HG03060 (cell line): ENCODE measurements around the gene PRAMEF5.
"Not testable (repeated sequence)": the region's sequence is repeated elsewhere in the genome, so short reads cannot be mapped to it uniquely, and the experiment has no call there.

ENCODE experiments used
- ATAC-seq: cut with Tn5 transposase; IDR thresholded peaks from one replicate; pipeline ENCODE4 v1.9.1; 2021; ENCODE audit warnings: low read depth, moderate number of reproducible peaks; ENCODE audit not compliant: unreplicated experiment

Gene PRAMEF5

GRCh38 chr1:13265124-13265523 is 11.1 kb downstream of the PRAMEF5 start:
- ATAC-seq: not testable (repeated sequence)

- ATAC-seq: not testable (repeated sequence)
Measured at GRCh38 chr1:13277016-13277415, 23.0 kb downstream of the PRAMEF5 start.

GRCh38 chr1:13279617-13280016 is 25.6 kb downstream of the PRAMEF5 start:
- not testable (repeated sequence) for ATAC-seq

- not testable (repeated sequence) for ATAC-seq
Measured at GRCh38 chr1:13285037-13285436, 31.0 kb downstream of the PRAMEF5 start, which contains the start of gene PRAMEF8. Gene PRAMEF8, minus strand, starts transcription at chr1:13285137. Its CDS starts 1,046 bp downstream, at chr1:13284091.

GRCh38 chr1:13289030-13289429 is 35.0 kb downstream of the PRAMEF5 start:
- not testable (repeated sequence) for ATAC-seq

- not testable (repeated sequence) for ATAC-seq
Measured at GRCh38 chr1:13297216-13297931, 43.4 kb downstream of the PRAMEF5 start.

GRCh38 chr1:13298699-13299098 is 44.7 kb downstream of the PRAMEF5 start:
- not testable (repeated sequence) for ATAC-seq

GRCh38 chr1:13302197-13302596 is 48.2 kb downstream of the PRAMEF5 start:
- not testable (repeated sequence) for ATAC-seq

GRCh38 chr1:13303239-13303638 is 49.2 kb downstream of the PRAMEF5 start, which contains the start of gene PRAMEF33:
Gene PRAMEF33, plus strand, starts transcription at chr1:13303539. Its CDS starts 2,416 bp downstream, at chr1:13305955.
- ATAC-seq: not testable (repeated sequence)
